NCI-H146 (cell line): ENCODE data around the gene ITSN2.
"Not testable (repeated sequence)": the region's sequence is repeated elsewhere in the genome, so short reads cannot be mapped to it uniquely, and the experiment has no call there.

ENCODE experiments used
- DNase-seq: peaks from one replicate; lab custom pipeline; 2025; lab: John Stamatoyannopoulos, UW

The ITSN2 gene

GRCh38 chr2:24363301-24363700, 3.0 kb upstream of the ITSN2 start:
- no peak for DNase-seq

GRCh38 chr2:24362253-24362652, 1.9 kb upstream of the ITSN2 start:
- no peak for DNase-seq

GRCh38 chr2:24360963-24361330, 611 bp upstream of the ITSN2 start:
- no peak for DNase-seq

GRCh38 chr2:24359129-24360049, 947 bp downstream of the ITSN2 start:
- peak; percentile 47 for DNase-seq

GRCh38 chr2:24357767-24358166, 2.6 kb downstream of the ITSN2 start:
- not testable (repeated sequence) for DNase-seq

GRCh38 chr2:24357115-24357514, 3.2 kb downstream of the ITSN2 start:
- DNase-seq = not testable (repeated sequence)

GRCh38 chr2:24354957-24355356, 5.4 kb downstream of the ITSN2 start:
- no peak for DNase-seq

GRCh38 chr2:24354395-24354794, 5.9 kb downstream of the ITSN2 start:
- no peak for DNase-seq

- DNase-seq = no peak
These were observed 6.4 kb downstream of the ITSN2 start for GRCh38 chr2:24353973-24354372.

GRCh38 chr2:24353364-24353763, 7.0 kb downstream of the ITSN2 start:
- DNase-seq = no peak

GRCh38 chr2:24352664-24353063, 7.7 kb downstream of the ITSN2 start:
- no peak for DNase-seq

- DNase-seq = no peak
These were observed 8.4 kb downstream of the ITSN2 start for GRCh38 chr2:24351981-24352380.

GRCh38 chr2:24351627-24351938, 8.8 kb downstream of the ITSN2 start:
- DNase-seq = no peak

GRCh38 chr2:24350826-24351626, 9.3 kb downstream of the ITSN2 start:
- DNase-seq = no peak

- no peak for DNase-seq
These were observed 11.2 kb downstream of the ITSN2 start for GRCh38 chr2:24349097-24349496.

- no peak for DNase-seq
These were observed 14.4 kb downstream of the ITSN2 start for GRCh38 chr2:24345937-24346336.

- DNase-seq = no peak
These were observed 17.0 kb downstream of the ITSN2 start for GRCh38 chr2:24343225-24343882.

GRCh38 chr2:24342110-24342910, 18.0 kb downstream of the ITSN2 start:
- DNase-seq = no peak

- no peak for DNase-seq
These were observed 20.5 kb downstream of the ITSN2 start for GRCh38 chr2:24339856-24340262.

GRCh38 chr2:24339098-24339497, 21.2 kb downstream of the ITSN2 start:
- not testable (repeated sequence) for DNase-seq

GRCh38 chr2:24337890-24338289, 22.4 kb downstream of the ITSN2 start:
- DNase-seq = no peak

GRCh38 chr2:24336811-24337210, 23.5 kb downstream of the ITSN2 start:
- DNase-seq = no peak
